A549 (cell line): ENCODE measurements around the gene PLXDC1. TPM values are rescaled to one million over a fixed set of nuclear protein-coding genes. Genes with fewer than 3 reads are reported as not detected.

Experiments used
- ATAC-seq, 2 experiments: fragments of 200-7000 bp in 1 of 2; fragments of >200 bp in 1 of 2; cut with Nextera tagmentation in 1 of 2; cut with Tn5 transposase in 1 of 2; 3 replicates each; pipeline versions ENCODE4 v1.8.0 to v1.9.1; 2018 to 2020; ENCODE audit warnings: mild to moderate bottlenecking in 1 of 2, moderate library complexity in 1 of 2
- CTCF ChIA-PET: fragments of 300-600 bp; sonication (Branson Sonifier 250); formaldehyde crosslinking; extraction: SDS; loops from one replicate; lab custom pipeline; 2021; ENCODE audit warnings: antibody characterized with exemption, inconsistent platforms; lab: Yijun Ruan, JAX
- POLR2A ChIA-PET: fragments of 350-600 bp; formaldehyde crosslinking; extraction: SDS; loops from one replicate; lab custom pipeline; 2021; ENCODE audit warnings: antibody characterized with exemption, inconsistent platforms; lab: Yijun Ruan, JAX
- DNase-seq, 2 experiments: peaks; one replicate each; pipeline versions ENCODE4 v3.0.0 to v3.0.0-alpha.2; 2011 to 2016; ENCODE audit warnings: low read depth in 1 of 2, low spot score in 1 of 2
- FAIRE-seq: peaks from 2 replicates; lab custom pipeline; 2011; peaks lifted over from hg19 to GRCh38; lab: Jason Lieb, UNC
- H3K27ac ChIP-seq, 2 experiments: fragments of >200 bp; sonication (Bioruptor Twin); formaldehyde crosslinking; 3 replicates each; pipeline ENCODE4 v1.5.1; 2016 to 2017
- H3K4me1 ChIP-seq: fragments of >200 bp; sonication (Bioruptor Twin); formaldehyde crosslinking; 3 replicates; pipeline ENCODE4 v1.6.1; 2016
- H3K4me2 ChIP-seq: fragments of >200 bp; sonication (Bioruptor Twin); formaldehyde crosslinking; 3 replicates; pipeline ENCODE4 v1.6.1; 2016
- H3K4me3 ChIP-seq: fragments of >200 bp; sonication (Bioruptor Twin); formaldehyde crosslinking; 3 replicates; pipeline ENCODE4 v1.5.1; 2016
- H3K9me3 ChIP-seq: fragments of >200 bp; sonication (Bioruptor Twin); formaldehyde crosslinking; 3 replicates; pipeline ENCODE4 v1.6.1; 2016
- BHLHE40 ChIP-seq: IDR thresholded peaks from 2 replicates; pipeline ENCODE4 v1.6.1; 2012; ENCODE audit warnings: low read depth, low read length, inconsistent platforms
- CBX8 ChIP-seq: fragments of 200-600 bp; sonication (generic); IDR thresholded peaks from 2 replicates; pipeline ENCODE4 v1.6.1; 2016
- CHD2 ChIP-seq: fragments of 150-350 bp; IDR thresholded peaks from 2 replicates; pipeline ENCODE4 v1.6.1; 2014; ENCODE audit warnings: low read length; ENCODE audit not compliant: partially characterized antibody
- CHD4 ChIP-seq: fragments of 200-600 bp; sonication (generic); IDR thresholded peaks from 2 replicates; pipeline ENCODE4 v1.6.1; 2016; ENCODE audit warnings: antibody characterized with exemption, mild to moderate bottlenecking, borderline replicate concordance
- E2F6 ChIP-seq: IDR thresholded peaks from 2 replicates; pipeline ENCODE4 v1.6.1; 2012; ENCODE audit warnings: low read depth, borderline replicate concordance
- EHF ChIP-seq: fragments of 250-450 bp; sonication (Bioruptor Pico); IDR thresholded peaks from 2 replicates; pipeline ENCODE4 v1.5.0; 2020; ENCODE audit warnings: mild to moderate bottlenecking
- EHMT2 ChIP-seq: fragments of 200-600 bp; sonication (generic); IDR thresholded peaks from 2 replicates; pipeline ENCODE4 v1.6.1; 2016; ENCODE audit warnings: antibody characterized with exemption, low read depth, mild to moderate bottlenecking, moderate library complexity
- ELK1 ChIP-seq: fragments of 150-350 bp; IDR thresholded peaks from 2 replicates; pipeline ENCODE4 v1.6.1; 2014; ENCODE audit warnings: low read depth, mild to moderate bottlenecking, low read length
- FOXS1 ChIP-seq: fragments of 250-450 bp; sonication (Bioruptor Pico); IDR thresholded peaks from 2 replicates; pipeline ENCODE4 v1.5.0; 2020; ENCODE audit warnings: mild to moderate bottlenecking, moderate library complexity
- GATA3 ChIP-seq: IDR thresholded peaks from 2 replicates; pipeline ENCODE4 v1.6.1; 2012; ENCODE audit warnings: borderline replicate concordance
- HEYL ChIP-seq: fragments of 250-450 bp; sonication (Bioruptor Pico); IDR thresholded peaks from 2 replicates; pipeline ENCODE4 v1.8.0; 2021; ENCODE audit warnings: mild to moderate bottlenecking, moderate library complexity
- HOXA7 ChIP-seq: fragments of 250-450 bp; sonication (Bioruptor Pico); IDR thresholded peaks from 2 replicates; pipeline ENCODE4 v1.5.0; 2020; ENCODE audit warnings: mild to moderate bottlenecking, moderate library complexity
- HOXB13 ChIP-seq: fragments of 250-450 bp; sonication (Bioruptor Pico); IDR thresholded peaks from 2 replicates; pipeline ENCODE4 v1.5.0; 2020; ENCODE audit warnings: low read depth, mild to moderate bottlenecking, moderate library complexity
- HOXB5 ChIP-seq: fragments of 250-450 bp; sonication (Bioruptor Pico); IDR thresholded peaks from 2 replicates; pipeline ENCODE4 v1.5.0; 2020; ENCODE audit warnings: mild to moderate bottlenecking, moderate library complexity
- JUN ChIP-seq, 2 experiments: fragments of >200 bp; sonication (Bioruptor Twin); formaldehyde crosslinking; IDR thresholded peaks; 2 replicates in 1 of 2; 3 replicates in 1 of 2; pipeline ENCODE4 v1.6.1; 2016 to 2017
- JUNB ChIP-seq: fragments of >200 bp; sonication (Bioruptor Twin); formaldehyde crosslinking; IDR thresholded peaks from 2 replicates; pipeline ENCODE4 v1.6.1; 2016
- MAFK ChIP-seq: fragments of 450-650 bp; IDR thresholded peaks from 2 replicates; pipeline ENCODE4 v1.6.1; 2014; ENCODE audit not compliant: partially characterized antibody
- MAX ChIP-seq: IDR thresholded peaks from 2 replicates; pipeline ENCODE4 v1.6.1; 2012
- NPAS2 ChIP-seq: fragments of 250-450 bp; sonication (Bioruptor Pico); IDR thresholded peaks from 2 replicates; pipeline ENCODE4 v1.8.0; 2022; ENCODE audit warnings: mild to moderate bottlenecking, moderate library complexity, borderline replicate concordance
- NR3C1 ChIP-seq: fragments of >200 bp; sonication (Bioruptor Twin); formaldehyde crosslinking; IDR thresholded peaks from 3 replicates; pipeline ENCODE4 v1.6.1; 2017
- RCOR1 ChIP-seq: fragments of 150-350 bp; IDR thresholded peaks from 2 replicates; pipeline ENCODE4 v1.6.1; 2014; ENCODE audit warnings: antibody characterized with exemption, low read length, low read depth
- TP53 ChIP-seq: fragments of 250-450 bp; sonication (Bioruptor Pico); IDR thresholded peaks from 2 replicates; pipeline ENCODE4 v1.5.0; 2021; ENCODE audit warnings: mild to moderate bottlenecking, moderate library complexity
- ZFP36 ChIP-seq: fragments of 450-650 bp; IDR thresholded peaks from 2 replicates; pipeline ENCODE4 v1.6.1; 2014; ENCODE audit warnings: borderline replicate concordance; ENCODE audit not compliant: partially characterized antibody
- WGBS: methylation state at CpG from one replicate; pipeline ENCODE4 v1.1.6; 2017; ENCODE audit errors: missing lambda C conversion rate; 5-methylcytosine and 5-hydroxymethylcytosine counted together
- polyA plus RNA-seq, 4 experiments: library from polyadenylated mRNA; depleted of rRNA in 3 of 4; stranded (reverse); fragments of >200 nt; fragmentation: RNase III in 1 of 4; extraction: RNeasy Plus Mini Kit Qiagen cat#74134 plus additional on column Dnase treatment in 1 of 4; gene quantifications; 2 replicates in 3 of 4; 3 replicates in 1 of 4; pipeline ENCODE4 v1.2.3, GENCODE V29; 2011 to 2017
- TF ChIP-seq, protein P1 (sequence below): fragments of >200 bp; sonication (Bioruptor Twin); formaldehyde crosslinking; IDR thresholded peaks from 2 replicates; pipeline ENCODE4 v1.6.1; 2016

PLXDC1 gene
- polyA plus RNA-seq, 2 of the 4 experiments (the other 2 are of a cell fraction): 0.31 to 0.36 TPM

GRCh38 chr17:39173526-39174274, 22.3 kb upstream of the PLXDC1 start:
- TF ChIP-seq CBX8 (no peak), GATA3 (no peak), EHMT2 (no peak), CHD2 (no peak), ELK1 (no peak), CHD4 (no peak), BHLHE40 (no peak), RCOR1 (no peak), MAX (no peak)
- DNase-seq (no peak), ATAC-seq (no peak), FAIRE-seq (no peak)
- WGBS: 79% methylated on average over 10 of the region's 10 CpGs
- H3K4me3 ChIP-seq: no peak overlapping the region
- peaks cover 9% of the 10 kb centered on the region for H3K4me1 ChIP-seq
- CTCF ChIA-PET: interaction anchor here (0.7 to 30.5 kb wide), 28 partner anchors 12 to 496 kb away, joined by 3 to 612 read pairs (median 6); partner anchors contain the start of genes ARL5C, CACNB1, LASP1NB and PLXDC1
- H3K9me3 ChIP-seq: no peaks in the 10 kb centered on the region
- no peak overlapping the region for H3K4me2 ChIP-seq
- POLR2A ChIA-PET: interaction anchor here (0.5 to 1.0 kb wide), 2 partner anchors 26 to 28 kb away, joined by 4 read pairs; partner anchors contain the start of gene RPL19
- no peak overlapping the region for H3K27ac ChIP-seq

DNA sequence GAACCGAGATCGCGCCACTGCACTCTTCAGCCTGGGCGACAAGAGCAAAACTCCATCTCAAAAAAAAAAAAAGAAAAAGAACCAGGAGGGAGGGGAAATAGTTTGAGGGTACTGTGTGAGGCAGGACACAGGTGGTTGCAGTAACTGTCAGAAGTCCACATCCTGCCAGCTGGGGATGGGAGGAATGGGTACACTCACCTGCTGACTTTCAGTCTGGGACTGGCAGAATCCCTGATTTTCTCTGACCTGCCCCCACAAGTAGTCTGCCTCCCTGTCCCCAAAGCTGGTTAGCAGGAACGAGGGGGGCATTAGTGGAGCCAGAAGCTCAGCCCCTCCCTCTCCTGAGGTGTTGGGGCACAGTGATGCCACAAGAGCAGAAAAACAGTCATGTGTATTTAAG, 21.6 kb upstream of the PLXDC1 start:
- CTCF ChIA-PET: interaction anchor here (0.7 to 30.5 kb wide), 10 partner anchors 13 to 496 kb away, joined by 3 to 612 read pairs (median 8); partner anchors contain the start of genes ARL5C, CACNB1 and PLXDC1
- POLR2A ChIA-PET: interaction anchor here (0.5 to 1.0 kb wide), 2 partner anchors 27 to 28 kb away, joined by 4 read pairs; partner anchors contain the start of gene RPL19
- H3K4me2 ChIP-seq: no peak overlapping the region
- TF ChIP-seq EHF (CRISPR knock-in tag) (no peak), NR3C1 (no peak), NPAS2 (CRISPR knock-in tag) (no peak), HOXB13 (no peak), HOXA7 (CRISPR knock-in tag) (no peak), FOXS1 (CRISPR knock-in tag) (no peak), ZFP36 (no peak), JUNB (no peak), CBX8 (no peak), JUN (IDR thresholded peaks at IDR 0.05) (no peak), HOXB5 (CRISPR knock-in tag) (no peak), HEYL (CRISPR knock-in tag) (no peak), TP53 (CRISPR knock-in tag) (no peak), E2F6 (no peak), MAFK (no peak), MAX (no peak)
- TF ChIP-seq, protein P1, sequence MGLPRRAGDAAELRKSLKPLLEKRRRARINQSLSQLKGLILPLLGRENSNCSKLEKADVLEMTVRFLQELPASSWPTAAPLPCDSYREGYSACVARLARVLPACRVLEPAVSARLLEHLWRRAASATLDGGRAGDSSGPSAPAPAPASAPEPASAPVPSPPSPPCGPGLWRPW: no peak
- no peak for ATAC-seq
- no peak overlapping the region for H3K4me3 ChIP-seq
- FAIRE-seq: no peak
- DNase-seq: no peak
- 81% methylated on average over 5 of the region's 5 CpGs for WGBS
- H3K27ac ChIP-seq: no peak overlapping the region
- no peaks in the 10 kb centered on the region for H3K9me3 ChIP-seq
- H3K4me1 ChIP-seq: peaks cover 3% of the 10 kb centered on the region
